ENCODE data around the gene ADNP.
A peak's percentile ranks its signal among the peaks of the same experiment; 100 is the strongest.

The ADNP gene

GRCh38 chr20:50975701-50976330 is 44.6 kb upstream of the ADNP start:
- H2BK120ac ChIP-seq (ENCODE audit: insufficient read depth, low read length, poor library complexity) = no peak overlapping the region
- no peak overlapping the region for H3K23ac ChIP-seq (ENCODE audit: low read length)
- H4K12ac ChIP-seq (ENCODE audit: low read depth, low read length) = no peak overlapping the region
- H3K9me3 ChIP-seq (ENCODE audit: insufficient read depth, low read depth, low read length) = no peaks in the 10 kb centered on the region
- H3K4me1 ChIP-seq (ENCODE audit: control insufficient read depth in 1 of 2, insufficient read depth in 2 of 2, low read length in 2 of 2) = peaks cover 0 to 3% of the 10 kb centered on the region in 2 experiments
- no peak overlapping the region for H3K4me2 ChIP-seq (ENCODE audit: low read length)
- no peak overlapping the region for H3K18ac ChIP-seq (ENCODE audit: low read length)
- no peak for DNase-seq
- no peak overlapping the region for H2BK5ac ChIP-seq (ENCODE audit: low read depth, low read length, poor library complexity)
- H2AFZ ChIP-seq (ENCODE audit: insufficient read depth, low read length, poor library complexity) = no peak overlapping the region
- no peaks in the 10 kb centered on the region for H3K79me2 ChIP-seq (ENCODE audit: control insufficient read depth, insufficient read depth, low read length, poor library complexity)
- H2BK12ac ChIP-seq (ENCODE audit: low read length) = no peak overlapping the region
- H3K14ac ChIP-seq (ENCODE audit: low read length) = no peak overlapping the region
- no peak overlapping the region for H3K4ac ChIP-seq (ENCODE audit: low read depth, low read length)
- no peaks in the 10 kb centered on the region for H3K36me3 ChIP-seq (ENCODE audit: control insufficient read depth in 1 of 2, insufficient read depth in 2 of 2, low read length in 2 of 2)
- no peak overlapping the region for H2AK5ac ChIP-seq (ENCODE audit: low read length)
- no peaks in the 10 kb centered on the region for H3K79me1 ChIP-seq (ENCODE audit: low read length)
- H3K4me3 ChIP-seq (ENCODE audit: low read depth, low read length) = no peak overlapping the region
- no peak overlapping the region for H3K9ac ChIP-seq (ENCODE audit: low read length)
- no peak overlapping the region for H4K91ac ChIP-seq (ENCODE audit: low read depth, low read length)
- no peak overlapping the region for H3K27ac ChIP-seq (ENCODE audit: low read depth, low read length)
- no CpG with 5 or more reads among the region's 10 CpGs for WGBS (ENCODE audit: extremely low coverage, insufficient coverage, insufficient read length)
- H4K8ac ChIP-seq (ENCODE audit: low read depth, low read length) = no peak overlapping the region
- H3K27me3 ChIP-seq (ENCODE audit: insufficient read depth, low read length) = no peaks in the 10 kb centered on the region

DNA sequence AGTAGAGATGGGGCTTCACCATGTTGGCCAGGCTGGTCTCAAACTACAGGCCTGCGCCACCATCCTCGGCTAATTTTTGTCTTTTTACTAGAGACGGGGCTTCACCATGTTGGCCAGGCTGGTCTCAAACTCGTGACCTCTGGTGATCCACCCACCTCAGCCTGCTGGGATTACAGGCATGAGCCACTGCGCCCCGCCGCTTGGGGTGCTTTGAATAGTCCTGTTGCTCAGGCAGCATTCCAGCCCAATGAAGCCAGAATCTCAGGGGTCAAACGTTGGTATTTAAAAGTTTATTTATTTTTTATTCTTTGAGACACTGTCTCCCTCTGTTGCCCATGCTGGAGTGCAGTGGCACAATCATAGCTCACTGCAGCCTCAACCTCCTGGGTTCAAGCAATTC is 38.7 kb upstream of the ADNP start:
- Histone ChIP-seq H4K12ac (ENCODE audit: low read depth, low read length) (no peak overlapping the region), H3K4me2 (ENCODE audit: low read length) (no peak overlapping the region), H3K23ac (ENCODE audit: low read length) (no peak overlapping the region), H3K18ac (ENCODE audit: low read length) (no peak overlapping the region), H3K79me2 (ENCODE audit: control insufficient read depth, insufficient read depth, low read length, poor library complexity) (no peaks in the 10 kb centered on the region), H3K4me3 (ENCODE audit: low read depth, low read length) (no peak overlapping the region), H4K8ac (ENCODE audit: low read depth, low read length) (no peak overlapping the region), H3K79me1 (ENCODE audit: low read length) (no peaks in the 10 kb centered on the region), H4K91ac (ENCODE audit: low read depth, low read length) (no peak overlapping the region), H3K36me3 (ENCODE audit: control insufficient read depth in 1 of 2, insufficient read depth in 2 of 2, low read length in 2 of 2) (no peaks in the 10 kb centered on the region), H2BK5ac (ENCODE audit: low read depth, low read length, poor library complexity) (no peak overlapping the region), H2BK120ac (ENCODE audit: insufficient read depth, low read length, poor library complexity) (no peak overlapping the region), H2BK12ac (ENCODE audit: low read length) (no peak overlapping the region), H2AFZ (ENCODE audit: insufficient read depth, low read length, poor library complexity) (no peak overlapping the region), H2AK5ac (ENCODE audit: low read length) (no peak overlapping the region), H3K14ac (ENCODE audit: low read length) (no peak overlapping the region), H3K9me3 (ENCODE audit: insufficient read depth, low read depth, low read length) (no peaks in the 10 kb centered on the region), H3K4me1 (ENCODE audit: control insufficient read depth in 1 of 2, insufficient read depth in 2 of 2, low read length in 2 of 2) (no peaks in the 10 kb centered on the region), H3K9ac (ENCODE audit: low read length) (no peak overlapping the region), H3K27me3 (ENCODE audit: insufficient read depth, low read length) (no peaks in the 10 kb centered on the region), H3K27ac (ENCODE audit: low read depth, low read length) (no peak overlapping the region), H3K4ac (ENCODE audit: low read depth, low read length) (no peak overlapping the region)
- no peak for DNase-seq
- WGBS (ENCODE audit: extremely low coverage, insufficient coverage, insufficient read length) = no CpG with 5 or more reads among the region's 8 CpGs

DNA sequence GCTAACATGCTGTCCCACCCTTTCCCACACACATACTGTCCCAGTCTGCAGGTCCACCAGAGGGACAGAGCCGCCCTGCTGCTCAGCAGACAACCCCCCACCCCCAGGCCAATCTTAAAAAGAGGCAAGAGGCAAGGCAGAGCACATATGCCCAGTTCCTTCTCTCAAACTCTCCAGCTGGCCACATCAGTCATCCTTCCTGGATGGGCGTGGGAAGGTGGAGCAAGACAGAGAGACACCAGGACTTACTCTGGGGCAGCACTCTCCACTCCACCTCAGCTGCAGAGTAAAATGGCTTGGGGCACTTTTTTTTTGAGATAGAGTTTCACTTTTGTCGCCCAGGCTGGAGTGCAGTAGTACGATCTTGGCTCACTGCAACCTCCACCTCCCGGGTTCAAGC is 38.2 kb upstream of the ADNP start:
- Histone ChIP-seq H3K36me3 (ENCODE audit: control insufficient read depth in 1 of 2, insufficient read depth in 2 of 2, low read length in 2 of 2) (no peaks in the 10 kb centered on the region), H3K27me3 (ENCODE audit: insufficient read depth, low read length) (no peaks in the 10 kb centered on the region), H3K79me1 (ENCODE audit: low read length) (no peaks in the 10 kb centered on the region), H3K14ac (ENCODE audit: low read length) (no peak overlapping the region), H3K79me2 (ENCODE audit: control insufficient read depth, insufficient read depth, low read length, poor library complexity) (no peaks in the 10 kb centered on the region), H3K23ac (ENCODE audit: low read length) (no peak overlapping the region), H4K91ac (ENCODE audit: low read depth, low read length) (no peak overlapping the region), H4K12ac (ENCODE audit: low read depth, low read length) (no peak overlapping the region), H2BK5ac (ENCODE audit: low read depth, low read length, poor library complexity) (no peak overlapping the region), H3K4ac (ENCODE audit: low read depth, low read length) (no peak overlapping the region), H2BK12ac (ENCODE audit: low read length) (no peak overlapping the region), H3K4me2 (ENCODE audit: low read length) (no peak overlapping the region), H3K9ac (ENCODE audit: low read length) (no peak overlapping the region), H3K18ac (ENCODE audit: low read length) (no peak overlapping the region), H2BK120ac (ENCODE audit: insufficient read depth, low read length, poor library complexity) (no peak overlapping the region), H4K8ac (ENCODE audit: low read depth, low read length) (no peak overlapping the region), H2AFZ (ENCODE audit: insufficient read depth, low read length, poor library complexity) (no peak overlapping the region), H3K4me3 (ENCODE audit: low read depth, low read length) (no peak overlapping the region), H3K9me3 (ENCODE audit: insufficient read depth, low read depth, low read length) (no peaks in the 10 kb centered on the region), H3K4me1 (ENCODE audit: control insufficient read depth in 1 of 2, insufficient read depth in 2 of 2, low read length in 2 of 2) (no peaks in the 10 kb centered on the region), H2AK5ac (ENCODE audit: low read length) (no peak overlapping the region), H3K27ac (ENCODE audit: low read depth, low read length) (no peak overlapping the region)
- no peak for DNase-seq
- WGBS (ENCODE audit: extremely low coverage, insufficient coverage, insufficient read length) = no CpG with 5 or more reads among the region's 5 CpGs

- no peak overlapping the region for H4K8ac ChIP-seq (ENCODE audit: low read depth, low read length)
- no peak overlapping the region for H3K4ac ChIP-seq (ENCODE audit: low read depth, low read length)
- no peak overlapping the region for H2AK5ac ChIP-seq (ENCODE audit: low read length)
- H2BK120ac ChIP-seq (ENCODE audit: insufficient read depth, low read length, poor library complexity) = no peak overlapping the region
- H3K79me1 ChIP-seq (ENCODE audit: low read length) = no peaks in the 10 kb centered on the region
- no peak overlapping the region for H3K4me3 ChIP-seq (ENCODE audit: low read depth, low read length)
- H4K12ac ChIP-seq (ENCODE audit: low read depth, low read length) = no peak overlapping the region
- H3K36me3 ChIP-seq (ENCODE audit: control insufficient read depth in 1 of 2, insufficient read depth in 2 of 2, low read length in 2 of 2) = no peaks in the 10 kb centered on the region
- no peak overlapping the region for H3K18ac ChIP-seq (ENCODE audit: low read length)
- no peak for DNase-seq
- H3K9me3 ChIP-seq (ENCODE audit: insufficient read depth, low read depth, low read length) = no peaks in the 10 kb centered on the region
- no peak overlapping the region for H2BK5ac ChIP-seq (ENCODE audit: low read depth, low read length, poor library complexity)
- H3K27ac ChIP-seq (ENCODE audit: low read depth, low read length) = no peak overlapping the region
- H4K91ac ChIP-seq (ENCODE audit: low read depth, low read length) = no peak overlapping the region
- H3K4me1 ChIP-seq (ENCODE audit: control insufficient read depth in 1 of 2, insufficient read depth in 2 of 2, low read length in 2 of 2) = no peaks in the 10 kb centered on the region
- no peak overlapping the region for H3K9ac ChIP-seq (ENCODE audit: low read length)
- H3K79me2 ChIP-seq (ENCODE audit: control insufficient read depth, insufficient read depth, low read length, poor library complexity) = no peaks in the 10 kb centered on the region
- no CpG with 5 or more reads among the region's 9 CpGs for WGBS (ENCODE audit: extremely low coverage, insufficient coverage, insufficient read length)
- H3K4me2 ChIP-seq (ENCODE audit: low read length) = no peak overlapping the region
- no peak overlapping the region for H2AFZ ChIP-seq (ENCODE audit: insufficient read depth, low read length, poor library complexity)
- H3K27me3 ChIP-seq (ENCODE audit: insufficient read depth, low read length) = no peaks in the 10 kb centered on the region
- H3K14ac ChIP-seq (ENCODE audit: low read length) = no peak overlapping the region
- peak overlapping the region; percentile 3 for H3K23ac ChIP-seq (ENCODE audit: low read length)
- H2BK12ac ChIP-seq (ENCODE audit: low read length) = no peak overlapping the region
Observed at GRCh38 chr20:50968289-50968688, 37.1 kb upstream of the ADNP start.

Measured in trophoblast cell (in vitro differentiated cells and primary cell).